DND-41 (cell line): ENCODE results near the gene HOXA9.

Experiments used
- EZH2 ChIP-seq: IDR thresholded peaks from 3 replicates; pipeline ENCODE4 v1.6.1; 2012; ENCODE audit warnings: borderline replicate concordance, low read depth, mild to moderate bottlenecking, moderate library complexity, low read length, inconsistent platforms; ENCODE audit not compliant: severe bottlenecking
- TF ChIP-seq, protein P1 (sequence below): IDR thresholded peaks from 2 replicates; pipeline ENCODE4 v1.5.1; 2012; ENCODE audit warnings: borderline replicate concordance, low read length, moderate library complexity, mild to moderate bottlenecking; ENCODE audit not compliant: poor library complexity, severe bottlenecking; ENCODE audit errors: extremely low read depth

DNA sequence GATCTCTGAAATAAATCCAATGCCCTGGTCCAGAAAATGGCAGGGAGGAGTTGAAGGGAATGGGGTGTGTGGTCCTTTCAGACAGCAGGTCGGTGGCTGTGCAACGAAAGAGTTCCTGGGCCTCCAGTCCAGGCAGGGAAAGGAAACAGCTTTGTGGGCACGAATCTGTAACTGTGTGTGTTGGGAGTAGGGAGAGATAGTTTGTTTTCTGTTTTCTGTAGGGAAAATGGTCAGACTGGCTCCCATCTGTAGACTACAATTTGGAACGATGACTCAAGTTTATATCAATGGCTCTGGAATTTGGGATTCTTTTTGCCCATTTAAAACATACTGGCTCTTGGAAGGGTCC is 2.6 kb upstream of the HOXA9 start:
- TF ChIP-seq, protein P1, sequence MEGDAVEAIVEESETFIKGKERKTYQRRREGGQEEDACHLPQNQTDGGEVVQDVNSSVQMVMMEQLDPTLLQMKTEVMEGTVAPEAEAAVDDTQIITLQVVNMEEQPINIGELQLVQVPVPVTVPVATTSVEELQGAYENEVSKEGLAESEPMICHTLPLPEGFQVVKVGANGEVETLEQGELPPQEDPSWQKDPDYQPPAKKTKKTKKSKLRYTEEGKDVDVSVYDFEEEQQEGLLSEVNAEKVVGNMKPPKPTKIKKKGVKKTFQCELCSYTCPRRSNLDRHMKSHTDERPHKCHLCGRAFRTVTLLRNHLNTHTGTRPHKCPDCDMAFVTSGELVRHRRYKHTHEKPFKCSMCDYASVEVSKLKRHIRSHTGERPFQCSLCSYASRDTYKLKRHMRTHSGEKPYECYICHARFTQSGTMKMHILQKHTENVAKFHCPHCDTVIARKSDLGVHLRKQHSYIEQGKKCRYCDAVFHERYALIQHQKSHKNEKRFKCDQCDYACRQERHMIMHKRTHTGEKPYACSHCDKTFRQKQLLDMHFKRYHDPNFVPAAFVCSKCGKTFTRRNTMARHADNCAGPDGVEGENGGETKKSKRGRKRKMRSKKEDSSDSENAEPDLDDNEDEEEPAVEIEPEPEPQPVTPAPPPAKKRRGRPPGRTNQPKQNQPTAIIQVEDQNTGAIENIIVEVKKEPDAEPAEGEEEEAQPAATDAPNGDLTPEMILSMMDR: no peak
- no peak for TF ChIP-seq EZH2
